Peyer's patch (tissue), 4 donors: ENCODE results near the gene FKBP2.

Source experiments
- POLR2A ChIP-seq, 2 donors: fragments of 450-650 bp; IDR thresholded peaks; one replicate each; pipeline ENCODE4 v1.5.1; 2017; ENCODE audit warnings: antibody characterized with exemption in 2 of 2, mild to moderate bottlenecking in 2 of 2, moderate library complexity in 2 of 2
- TF ChIP-seq, protein P1 (sequence below), 6 experiments: fragments of 450-650 bp in 4 of 6; fragments of 200-600 bp in 2 of 6; sonication (generic) in 1 of 6; IDR thresholded peaks; one replicate each; pipeline ENCODE4 v1.5.1; 2017 to 2019; ENCODE audit warnings: antibody characterized with exemption in 6 of 6, mild to moderate bottlenecking in 3 of 6, moderate library complexity in 1 of 6

DNA sequence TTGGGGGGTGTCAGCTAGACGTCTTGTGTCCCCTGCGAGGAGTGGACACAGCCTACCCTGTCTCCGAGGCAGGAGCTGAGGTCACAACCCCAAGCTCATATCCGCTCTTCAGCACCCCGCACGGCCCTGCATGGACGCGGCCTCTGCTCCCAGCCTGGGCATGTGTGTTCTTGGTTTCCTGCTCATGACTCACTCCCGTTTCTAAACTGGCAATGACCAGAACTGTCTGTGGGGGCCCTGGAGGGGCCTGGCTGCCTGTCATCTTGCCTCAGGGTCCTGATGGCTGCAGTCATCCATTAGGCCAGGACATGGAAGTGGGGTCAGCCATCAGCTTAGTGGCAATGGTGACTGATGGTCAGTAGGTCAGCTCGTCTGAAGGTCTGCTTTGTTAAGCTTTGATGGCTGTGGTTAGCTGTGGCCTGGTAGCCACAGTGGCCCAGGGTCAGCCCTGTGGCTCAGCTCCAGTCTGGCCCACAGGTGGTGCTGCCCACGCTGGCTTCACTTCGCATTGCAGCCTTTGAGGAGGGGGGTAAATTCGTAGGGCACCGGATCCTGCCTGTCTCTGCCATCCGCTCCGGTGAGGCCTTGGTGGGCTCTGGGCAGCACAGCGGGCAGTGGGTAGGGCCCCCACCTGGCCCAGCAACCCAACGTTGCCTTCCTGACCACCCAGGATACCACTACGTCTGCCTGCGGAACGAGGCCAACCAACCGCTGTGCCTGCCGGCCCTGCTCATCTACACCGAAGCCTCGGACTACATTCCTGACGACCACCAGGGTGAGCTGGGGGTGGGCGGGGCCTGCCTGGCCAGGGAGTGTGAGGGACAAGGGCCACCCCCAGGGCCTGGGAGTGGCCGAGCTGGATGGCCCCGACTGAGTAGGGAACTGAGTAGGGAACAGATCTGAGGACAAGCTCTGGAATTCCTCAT lies 22.4 kb downstream of the FKBP2 start:
- TF ChIP-seq, protein P1, sequence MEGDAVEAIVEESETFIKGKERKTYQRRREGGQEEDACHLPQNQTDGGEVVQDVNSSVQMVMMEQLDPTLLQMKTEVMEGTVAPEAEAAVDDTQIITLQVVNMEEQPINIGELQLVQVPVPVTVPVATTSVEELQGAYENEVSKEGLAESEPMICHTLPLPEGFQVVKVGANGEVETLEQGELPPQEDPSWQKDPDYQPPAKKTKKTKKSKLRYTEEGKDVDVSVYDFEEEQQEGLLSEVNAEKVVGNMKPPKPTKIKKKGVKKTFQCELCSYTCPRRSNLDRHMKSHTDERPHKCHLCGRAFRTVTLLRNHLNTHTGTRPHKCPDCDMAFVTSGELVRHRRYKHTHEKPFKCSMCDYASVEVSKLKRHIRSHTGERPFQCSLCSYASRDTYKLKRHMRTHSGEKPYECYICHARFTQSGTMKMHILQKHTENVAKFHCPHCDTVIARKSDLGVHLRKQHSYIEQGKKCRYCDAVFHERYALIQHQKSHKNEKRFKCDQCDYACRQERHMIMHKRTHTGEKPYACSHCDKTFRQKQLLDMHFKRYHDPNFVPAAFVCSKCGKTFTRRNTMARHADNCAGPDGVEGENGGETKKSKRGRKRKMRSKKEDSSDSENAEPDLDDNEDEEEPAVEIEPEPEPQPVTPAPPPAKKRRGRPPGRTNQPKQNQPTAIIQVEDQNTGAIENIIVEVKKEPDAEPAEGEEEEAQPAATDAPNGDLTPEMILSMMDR (IDR thresholded peaks at IDR 0.05): no peak
- no peak for TF ChIP-seq POLR2A (IDR thresholded peaks at IDR 0.05)
